ENCODE results near the gene SLC5A10. TPM values are rescaled to one million over a fixed set of nuclear protein-coding genes. Genes with fewer than 3 reads are reported as not detected.
A peak's percentile ranks its signal among the peaks of the same experiment; 100 is the strongest.

The SLC5A10 gene
- total and polyA plus RNA-seq, 2 experiments from 2014 or later: 0.10 TPM; not detected in 1

GRCh38 chr17:19010729-19011505 is 59.0 kb downstream of the SLC5A10 start:
- ATAC-seq: peak; percentile 35
- Histone ChIP-seq H2AFZ (no peak overlapping the region), H4K20me1 (replicated peaks; ENCODE audit: insufficient read depth) (no peaks in the 10 kb centered on the region), H3K4me2 (no peak overlapping the region), H3K4me3 (no peak overlapping the region), H3K27ac (ENCODE audit: low read depth) (no peak overlapping the region), H3K9me2 (ENCODE audit: insufficient read depth) (no peaks in the 10 kb centered on the region), H3F3A (replicated peaks; ENCODE audit: low read depth) (no peaks in the 10 kb centered on the region), H3K79me2 (replicated peaks; ENCODE audit: insufficient read depth) (no peaks in the 10 kb centered on the region), H3K36me3 (ENCODE audit: insufficient read depth) (no peaks in the 10 kb centered on the region), H3K4me1 (ENCODE audit: insufficient read depth) (no peaks in the 10 kb centered on the region), H3K27me3 (ENCODE audit: insufficient read depth) (no peaks in the 10 kb centered on the region)
- Mint-ChIP-seq H3K36me3 (ENCODE audit: low read depth) (no peaks in the 10 kb centered on the region), H3K4me3 (no peak overlapping the region; the same call in 2 of the 3 replicates), H3K27me3 (ENCODE audit: insufficient read depth, low read depth, poor library complexity) (peaks cover 5% of the 10 kb centered on the region), H3K27ac (no peak overlapping the region), H3K9me3 (peaks cover 13% of the 10 kb centered on the region; the same call in 2 of the 3 replicates), H3K4me1 (peaks cover 10% of the 10 kb centered on the region)
- no peak for DNase-seq (ENCODE audit: low spot score)
- no peak for TF ChIP-seq STAT1 (IDR thresholded peaks at IDR 0.05; ENCODE audit: unreplicated experiment)
- no peak for TF ChIP-seq ZNF114 (CRISPR knock-in tag; IDR thresholded peaks at IDR 0.05)
- no peak for TF ChIP-seq ZNF462 (CRISPR knock-in tag; IDR thresholded peaks at IDR 0.05)
- no peak for TF ChIP-seq EZH2phosphoT487 (IDR thresholded peaks at IDR 0.05; ENCODE audit: unreplicated experiment)
- TF ChIP-seq REST (IDR thresholded peaks at IDR 0.05; ENCODE audit: unreplicated experiment): no peak
- no peak for TF ChIP-seq CREB1 (CRISPR knock-in tag; IDR thresholded peaks at IDR 0.05; ENCODE audit: low read depth)
- no peak for TF ChIP-seq EZH2 (IDR thresholded peaks at IDR 0.05; ENCODE audit: low read depth, unreplicated experiment)
- no peak for TF ChIP-seq CTCF (conservative IDR thresholded peaks at IDR 0.05; ENCODE audit: low read depth in 2 of 2)
- TF ChIP-seq NANOG (IDR thresholded peaks at IDR 0.05; ENCODE audit: borderline replicate concordance): no peak

Measured in GM23338 (cell line).